Stomach smooth muscle (tissue), 2 donors: ENCODE measurements around the gene MAP2K5.

Source experiments
- H3K27ac ChIP-seq: one replicate; pipeline ENCODE4 v1.7.0; 2013; ENCODE audit warnings: mild to moderate bottlenecking, low read length, inconsistent platforms
- H3K27me3 ChIP-seq, 2 donors: one replicate each; pipeline ENCODE4 v1.7.0; 2013; ENCODE audit warnings: low read length in 2 of 2; ENCODE audit not compliant: insufficient read depth in 2 of 2, control insufficient read depth in 1 of 2
- H3K36me3 ChIP-seq, 2 donors: one replicate each; pipeline ENCODE4 v1.7.0; 2013; ENCODE audit warnings: low read length in 2 of 2; ENCODE audit not compliant: control insufficient read depth in 2 of 2, insufficient read depth in 2 of 2
- H3K4me1 ChIP-seq: one replicate; pipeline ENCODE4 v1.7.0; 2013; ENCODE audit warnings: low read length; ENCODE audit not compliant: control insufficient read depth, insufficient read depth
- H3K4me3 ChIP-seq, 2 donors: one replicate each; pipeline ENCODE4 v1.7.0; 2013; ENCODE audit warnings: low read length in 2 of 2
- H3K9ac ChIP-seq, 2 donors: one replicate each; pipeline ENCODE4 v1.7.0; 2013; ENCODE audit warnings: low read length in 2 of 2, mild to moderate bottlenecking in 1 of 2
- H3K9me3 ChIP-seq, 2 donors: one replicate each; pipeline ENCODE4 v1.7.0; 2013; ENCODE audit warnings: low read length in 2 of 2; ENCODE audit not compliant: control insufficient read depth in 2 of 2
- donor health status: healthy.
- donor health status: Pancreatic carcinoma.

MAP2K5 gene

GRCh38 chr15:67740405-67740804, 197.9 kb downstream of the MAP2K5 start:
- H3K27me3 ChIP-seq = no peaks in the 10 kb centered on the region
- no peaks in the 10 kb centered on the region for H3K9me3 ChIP-seq
- no peak overlapping the region for H3K4me3 ChIP-seq
- no peak overlapping the region for H3K27ac ChIP-seq
- peaks cover 3% of the 10 kb centered on the region for H3K4me1 ChIP-seq
- H3K9ac ChIP-seq = no peak overlapping the region
- no peaks in the 10 kb centered on the region for H3K36me3 ChIP-seq

GRCh38 chr15:67741308-67741707, 198.8 kb downstream of the MAP2K5 start:
- no peaks in the 10 kb centered on the region for H3K27me3 ChIP-seq

GRCh38 chr15:67743558-67743957, 201.1 kb downstream of the MAP2K5 start:
- H3K27me3 ChIP-seq = no peaks in the 10 kb centered on the region
- no peak overlapping the region for H3K27ac ChIP-seq
- H3K9me3 ChIP-seq = no peaks in the 10 kb centered on the region
- no peak overlapping the region for H3K4me3 ChIP-seq
- H3K4me1 ChIP-seq = peaks cover 3% of the 10 kb centered on the region
- no peaks in the 10 kb centered on the region for H3K36me3 ChIP-seq
- H3K9ac ChIP-seq = no peak overlapping the region

More at GRCh38 chr15:67741308-67741707, 198.8 kb downstream of the MAP2K5 start:
- Histone ChIP-seq H3K4me1 (peaks cover 3% of the 10 kb centered on the region), H3K36me3 (no peaks in the 10 kb centered on the region), H3K4me3 (no peak overlapping the region), H3K9me3 (no peaks in the 10 kb centered on the region), H3K27ac (no peak overlapping the region), H3K9ac (no peak overlapping the region)

- Histone ChIP-seq H3K4me3 (no peak overlapping the region), H3K9me3 (no peaks in the 10 kb centered on the region), H3K27me3 (no peaks in the 10 kb centered on the region), H3K9ac (no peak overlapping the region), H3K4me1 (peaks cover 3% of the 10 kb centered on the region), H3K36me3 (no peaks in the 10 kb centered on the region), H3K27ac (no peak overlapping the region)
These were observed 202.0 kb downstream of the MAP2K5 start for GRCh38 chr15:67744331-67745072.

- Histone ChIP-seq H3K27me3 (no peaks in the 10 kb centered on the region), H3K9me3 (no peaks in the 10 kb centered on the region), H3K4me1 (peaks cover 3% of the 10 kb centered on the region), H3K9ac (no peak overlapping the region), H3K4me3 (no peak overlapping the region), H3K27ac (no peak overlapping the region), H3K36me3 (no peaks in the 10 kb centered on the region)
These were observed 202.8 kb downstream of the MAP2K5 start for GRCh38 chr15:67745073-67746006.

- Histone ChIP-seq H3K27ac (no peak overlapping the region), H3K9ac (no peak overlapping the region)
These were observed 203.5 kb downstream of the MAP2K5 start for GRCh38 chr15:67746022-67746421.

GRCh38 chr15:67746450-67746849, 203.9 kb downstream of the MAP2K5 start:
- H3K9ac ChIP-seq = no peak overlapping the region
- H3K27ac ChIP-seq = no peak overlapping the region
- no peak overlapping the region for H3K4me3 ChIP-seq
- no peaks in the 10 kb centered on the region for H3K27me3 ChIP-seq
- H3K4me1 ChIP-seq = peaks cover 3% of the 10 kb centered on the region
- no peaks in the 10 kb centered on the region for H3K36me3 ChIP-seq
- H3K9me3 ChIP-seq = no peaks in the 10 kb centered on the region

More at GRCh38 chr15:67746022-67746421, 203.5 kb downstream of the MAP2K5 start:
- Histone ChIP-seq H3K4me3 (no peak overlapping the region), H3K9me3 (no peaks in the 10 kb centered on the region), H3K36me3 (no peaks in the 10 kb centered on the region), H3K27me3 (no peaks in the 10 kb centered on the region), H3K4me1 (peaks cover 3% of the 10 kb centered on the region)

- Histone ChIP-seq H3K9ac (no peak overlapping the region), H3K27ac (no peak overlapping the region), H3K9me3 (no peaks in the 10 kb centered on the region), H3K36me3 (no peaks in the 10 kb centered on the region), H3K27me3 (no peaks in the 10 kb centered on the region), H3K4me3 (no peak overlapping the region), H3K4me1 (peaks cover 3% of the 10 kb centered on the region)
These were observed 205.4 kb downstream of the MAP2K5 start for GRCh38 chr15:67747921-67748320.

- Histone ChIP-seq H3K9ac (no peak overlapping the region), H3K4me3 (no peak overlapping the region), H3K27me3 (no peaks in the 10 kb centered on the region), H3K4me1 (no peaks in the 10 kb centered on the region), H3K36me3 (no peaks in the 10 kb centered on the region), H3K27ac (no peak overlapping the region), H3K9me3 (no peaks in the 10 kb centered on the region)
These were observed 207.9 kb downstream of the MAP2K5 start for GRCh38 chr15:67750371-67750770.

- no peak overlapping the region for H3K4me3 ChIP-seq
- no peak overlapping the region for H3K27ac ChIP-seq
- H3K4me1 ChIP-seq = no peaks in the 10 kb centered on the region
- no peaks in the 10 kb centered on the region for H3K27me3 ChIP-seq
- no peaks in the 10 kb centered on the region for H3K9me3 ChIP-seq
- no peaks in the 10 kb centered on the region for H3K36me3 ChIP-seq
- no peak overlapping the region for H3K9ac ChIP-seq
These were observed 211.4 kb downstream of the MAP2K5 start for GRCh38 chr15:67753891-67754290.
